T-helper 17 cell (primary cell): Measurements from ENCODE around the gene THSD4. TPM values are rescaled to one million over a fixed set of nuclear protein-coding genes. Genes with fewer than 3 reads are reported as not detected.
"Not testable (repeated sequence)": the region's sequence is repeated elsewhere in the genome, so short reads cannot be mapped to it uniquely, and the experiment has no call there.

Experiments used
- ATAC-seq: fragments of 150-1000 bp; cut with Tn5 transposase; 2 replicates; pipeline ENCODE4 v1.10.0; 2021; ENCODE audit warnings: mild to moderate bottlenecking, moderate library complexity
- DNase-seq, 3 donors: peaks; one replicate each; pipeline versions ENCODE4 v3.0.0 to v3.0.0-alpha.2; 2020 to 2021
- H3K9me3 ChIP-seq: one replicate; pipeline ENCODE4 v1.7.0; 2013; ENCODE audit warnings: low read length, mild to moderate bottlenecking; ENCODE audit not compliant: control insufficient read depth, poor library complexity, severe bottlenecking
- H3K27ac Mint-ChIP-seq: one replicate; pipeline ENCODE4 v1.8.0; 2022; ENCODE audit warnings: mild to moderate bottlenecking, moderate library complexity, mixed read lengths
- H3K27me3 Mint-ChIP-seq: one replicate; pipeline ENCODE4 v1.8.0; 2022; ENCODE audit warnings: mixed read lengths
- H3K36me3 Mint-ChIP-seq: one replicate; pipeline ENCODE4 v1.8.0; 2022; ENCODE audit warnings: low read depth, mixed read lengths
- H3K4me1 Mint-ChIP-seq: one replicate; pipeline ENCODE4 v1.8.0; 2022; ENCODE audit warnings: mild to moderate bottlenecking, mixed read lengths
- H3K4me3 Mint-ChIP-seq: one replicate; pipeline ENCODE4 v1.8.0; 2022; ENCODE audit warnings: mild to moderate bottlenecking, moderate library complexity, mixed read lengths
- total RNA-seq, 4 donors: library from RNA in 2 of 4; stranded (reverse) in 2 of 4; gene quantifications; one replicate each; pipeline ENCODE4 v1.2.3 and lab custom pipeline; 2022 to 2026

Gene THSD4
- total RNA-seq, 2 donors from 2014 or later = not detected

- ATAC-seq = no peak
- no peak overlapping the region for H3K27ac Mint-ChIP-seq
- peaks cover 2% of the 10 kb centered on the region for H3K36me3 Mint-ChIP-seq
- H3K4me1 Mint-ChIP-seq = no peaks in the 10 kb centered on the region
- no peak for DNase-seq
- no peaks in the 10 kb centered on the region for H3K9me3 ChIP-seq
- no peak overlapping the region for H3K4me3 Mint-ChIP-seq
- H3K27me3 Mint-ChIP-seq = no peaks in the 10 kb centered on the region
Measured at GRCh38 chr15:71357321-71357732, 242.1 kb downstream of the THSD4 start.

- Mint-ChIP-seq H3K27ac (no peak overlapping the region), H3K4me1 (no peaks in the 10 kb centered on the region), H3K36me3 (peaks cover 2% of the 10 kb centered on the region), H3K27me3 (no peaks in the 10 kb centered on the region), H3K4me3 (no peak overlapping the region)
- DNase-seq (no peak), ATAC-seq (no peak)
- H3K9me3 ChIP-seq = no peaks in the 10 kb centered on the region
Measured at GRCh38 chr15:71357967-71358366, 242.7 kb downstream of the THSD4 start.

GRCh38 chr15:71359246-71359645 lies 244.0 kb downstream of the THSD4 start:
- H3K4me1 Mint-ChIP-seq = no peaks in the 10 kb centered on the region
- peaks cover 2% of the 10 kb centered on the region for H3K36me3 Mint-ChIP-seq
- no peaks in the 10 kb centered on the region for H3K27me3 Mint-ChIP-seq
- no peaks in the 10 kb centered on the region for H3K9me3 ChIP-seq
- no peak overlapping the region for H3K27ac Mint-ChIP-seq
- ATAC-seq = no peak
- no peak overlapping the region for H3K4me3 Mint-ChIP-seq
- no peak for DNase-seq

- no peak for DNase-seq
- no peak overlapping the region for H3K27ac Mint-ChIP-seq
- no peaks in the 10 kb centered on the region for H3K4me1 Mint-ChIP-seq
- no peak for ATAC-seq
- H3K36me3 Mint-ChIP-seq = no peaks in the 10 kb centered on the region
- peaks cover 8% of the 10 kb centered on the region for H3K27me3 Mint-ChIP-seq
- no peaks in the 10 kb centered on the region for H3K9me3 ChIP-seq
- H3K4me3 Mint-ChIP-seq = no peak overlapping the region
Measured at GRCh38 chr15:71362556-71362955, 247.3 kb downstream of the THSD4 start.

- Mint-ChIP-seq H3K27me3 (peaks cover 8% of the 10 kb centered on the region), H3K4me1 (no peaks in the 10 kb centered on the region), H3K27ac (no peak overlapping the region), H3K36me3 (no peaks in the 10 kb centered on the region), H3K4me3 (no peak overlapping the region)
- no peak for DNase-seq
- ATAC-seq = no peak
- no peaks in the 10 kb centered on the region for H3K9me3 ChIP-seq
Measured at GRCh38 chr15:71362987-71363968, 248.0 kb downstream of the THSD4 start.

- no peak overlapping the region for H3K4me3 Mint-ChIP-seq
- DNase-seq (no peak), ATAC-seq (no peak)
- H3K9me3 ChIP-seq = no peaks in the 10 kb centered on the region
- no peaks in the 10 kb centered on the region for H3K4me1 Mint-ChIP-seq
- H3K27me3 Mint-ChIP-seq = peaks cover 8% of the 10 kb centered on the region
- H3K27ac Mint-ChIP-seq = no peak overlapping the region
- H3K36me3 Mint-ChIP-seq = no peaks in the 10 kb centered on the region
Measured at GRCh38 chr15:71364117-71364584, 248.9 kb downstream of the THSD4 start.

- ATAC-seq (no peak), DNase-seq (no peak)
- no peak overlapping the region for H3K27ac Mint-ChIP-seq
Measured at GRCh38 chr15:71366522-71366921, 251.3 kb downstream of the THSD4 start.

GRCh38 chr15:71366926-71367325 lies 251.7 kb downstream of the THSD4 start:
- H3K9me3 ChIP-seq = no peaks in the 10 kb centered on the region
- no peaks in the 10 kb centered on the region for H3K4me1 Mint-ChIP-seq
- ATAC-seq = no peak
- no peak overlapping the region for H3K4me3 Mint-ChIP-seq
- no peak overlapping the region for H3K27ac Mint-ChIP-seq
- peaks cover 8% of the 10 kb centered on the region for H3K27me3 Mint-ChIP-seq
- peaks cover 2% of the 10 kb centered on the region for H3K36me3 Mint-ChIP-seq
- DNase-seq = no peak

More at GRCh38 chr15:71366522-71366921, 251.3 kb downstream of the THSD4 start:
- H3K4me3 Mint-ChIP-seq = no peak overlapping the region
- H3K36me3 Mint-ChIP-seq = peaks cover 2% of the 10 kb centered on the region
- H3K9me3 ChIP-seq = no peaks in the 10 kb centered on the region
- H3K27me3 Mint-ChIP-seq = peaks cover 8% of the 10 kb centered on the region
- no peaks in the 10 kb centered on the region for H3K4me1 Mint-ChIP-seq

- not testable (repeated sequence) for H3K27me3 Mint-ChIP-seq, ATAC-seq, H3K36me3 Mint-ChIP-seq, H3K27ac Mint-ChIP-seq, H3K4me1 Mint-ChIP-seq, H3K4me3 Mint-ChIP-seq, H3K9me3 ChIP-seq, DNase-seq
Measured at GRCh38 chr15:71367737-71368136, 252.5 kb downstream of the THSD4 start.

- not testable (repeated sequence) for H3K9me3 ChIP-seq, H3K27me3 Mint-ChIP-seq, H3K36me3 Mint-ChIP-seq, H3K4me1 Mint-ChIP-seq
- DNase-seq (peak in 1 of 3 donors; percentile 8), ATAC-seq (peak; percentile 51)
- Mint-ChIP-seq H3K27ac (peak overlapping the region; percentile 59), H3K4me3 (peak overlapping the region; percentile 51)
Measured at GRCh38 chr15:71372769-71373168, 257.5 kb downstream of the THSD4 start.

- no peak for DNase-seq
- H3K4me1 Mint-ChIP-seq = peaks cover 4% of the 10 kb centered on the region
- ATAC-seq = no peak
- no peak overlapping the region for H3K27ac Mint-ChIP-seq
- H3K27me3 Mint-ChIP-seq = no peaks in the 10 kb centered on the region
- peaks cover 8% of the 10 kb centered on the region for H3K9me3 ChIP-seq
- no peak overlapping the region for H3K4me3 Mint-ChIP-seq
- H3K36me3 Mint-ChIP-seq = peaks cover 2% of the 10 kb centered on the region
Measured at GRCh38 chr15:71373917-71374316, 258.6 kb downstream of the THSD4 start.

- DNase-seq = no peak
Measured at GRCh38 chr15:71374607-71375352, 259.5 kb downstream of the THSD4 start.

GRCh38 chr15:71375934-71376333 lies 260.7 kb downstream of the THSD4 start:
- no peak for ATAC-seq
- Mint-ChIP-seq H3K4me1 (peaks cover 4% of the 10 kb centered on the region), H3K36me3 (no peaks in the 10 kb centered on the region), H3K27ac (no peak overlapping the region), H3K27me3 (no peaks in the 10 kb centered on the region), H3K4me3 (no peak overlapping the region)
- DNase-seq = no peak
- peaks cover 8% of the 10 kb centered on the region for H3K9me3 ChIP-seq

More at GRCh38 chr15:71374607-71375352, 259.5 kb downstream of the THSD4 start:
- ATAC-seq = no peak
- Mint-ChIP-seq H3K4me3 (no peak overlapping the region), H3K4me1 (peaks cover 4% of the 10 kb centered on the region), H3K27me3 (no peaks in the 10 kb centered on the region), H3K36me3 (peaks cover 2% of the 10 kb centered on the region), H3K27ac (no peak overlapping the region)
- H3K9me3 ChIP-seq = peaks cover 8% of the 10 kb centered on the region
